ENCODE measurements around the gene PECR. TPM values are rescaled to one million over a fixed set of nuclear protein-coding genes. Genes with fewer than 3 reads are reported as not detected.

PECR gene
- total and polyA plus RNA-seq, 2 experiments from 2014 or later, result 5.4 to 8.2 TPM

DNA sequence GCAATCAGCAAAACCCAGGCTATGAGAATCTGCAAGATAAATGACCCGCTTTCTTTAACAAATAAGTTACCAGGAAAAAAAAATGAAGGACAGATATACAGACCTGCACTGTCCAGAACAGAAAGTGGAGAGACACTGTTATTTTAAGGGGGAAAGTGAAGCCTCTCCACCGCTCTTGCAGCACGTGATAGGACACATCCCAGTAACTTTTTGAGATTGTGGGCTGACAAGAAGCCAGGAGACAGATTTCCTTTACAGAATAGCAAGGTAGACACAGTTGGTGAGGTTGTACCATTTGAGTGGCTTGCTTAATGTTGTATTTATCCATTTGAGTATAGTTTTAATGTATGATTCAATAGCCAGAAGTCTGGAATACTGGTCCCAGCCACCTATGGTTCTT lies 13.1 kb upstream of the PECR start:
- H3K79me2 ChIP-seq (ENCODE audit: insufficient read depth), result no peaks in the 10 kb centered on the region
- no peaks in the 10 kb centered on the region for H3K9me2 ChIP-seq (ENCODE audit: insufficient read depth)
- H3K27me3 ChIP-seq (replicated peaks; ENCODE audit: insufficient read depth), result 0 out of 2 replicates have a peak, but pooled peaks cover 3% of the 10 kb centered on the region
- WGBS, 2 experiments (ENCODE audit: low coverage in 1 of 2, low lambda C conversion rate in 2 of 2, missing lambda C conversion rate in 2 of 2), result 67 to 77% methylated on average over 3 of the region's 3 CpGs
- H3K4me1 ChIP-seq (ENCODE audit: insufficient read depth), result peaks cover 4% of the 10 kb centered on the region
- no peak overlapping the region for H3K27ac ChIP-seq
- no peaks in the 10 kb centered on the region for H4K20me1 ChIP-seq (ENCODE audit: insufficient read depth)
- peaks cover 9% of the 10 kb centered on the region; the same call in 1 of the 2 replicates for H3F3A ChIP-seq (ENCODE audit: insufficient read depth)
- H3K4me2 ChIP-seq (ENCODE audit: unreplicated experiment), result no peak overlapping the region
- H2AFZ ChIP-seq, result no peak overlapping the region
- no peak for DNase-seq
- H3K9me3 ChIP-seq (ENCODE audit: low read depth), result no peaks in the 10 kb centered on the region
- in situ Hi-C loops (cut with MboI), result no loop called here
- no peaks in the 10 kb centered on the region for H3K36me3 ChIP-seq (ENCODE audit: low read depth)
- no peak for TF ChIP-seq EZH2 (IDR thresholded peaks at IDR 0.05; ENCODE audit: insufficient read depth, poor library complexity, severe bottlenecking)
- TF ChIP-seq EZH2phosphoT487 (IDR thresholded peaks at IDR 0.05; ENCODE audit: insufficient read depth, low read depth), result no peak
- no peak overlapping the region for H3K4me3 ChIP-seq
- no peak overlapping the region for H3K9ac ChIP-seq

DNA sequence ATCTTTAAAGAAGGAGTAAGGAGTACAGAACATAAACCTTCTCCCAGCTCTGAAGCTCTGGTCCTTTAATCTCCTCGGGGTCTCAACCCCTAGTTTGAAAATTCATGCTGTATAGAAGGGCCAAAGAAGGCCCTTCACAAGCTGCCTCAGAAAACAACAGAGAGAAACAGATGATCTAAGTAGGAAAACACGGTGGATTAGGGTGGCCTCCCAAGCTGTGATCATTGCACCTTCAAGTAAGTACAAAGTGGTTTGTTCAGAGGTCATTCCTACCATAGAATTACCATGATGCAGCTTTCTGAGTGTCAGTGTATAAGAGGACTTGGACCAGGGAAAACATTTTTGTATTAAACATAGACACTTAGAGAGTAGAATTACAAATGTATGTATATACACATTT lies 11.0 kb upstream of the PECR start:
- DNase-seq, result no peak
- peaks cover 4% of the 10 kb centered on the region for H3K4me1 ChIP-seq (ENCODE audit: insufficient read depth)
- H3K9me3 ChIP-seq (ENCODE audit: low read depth), result no peaks in the 10 kb centered on the region
- no peak overlapping the region for H3K4me3 ChIP-seq
- no peak overlapping the region for H2AFZ ChIP-seq
- no peaks in the 10 kb centered on the region for H3K9me2 ChIP-seq (ENCODE audit: insufficient read depth)
- in situ Hi-C loops (cut with MboI), result no loop called here
- peaks cover 10% of the 10 kb centered on the region; the same call in 1 of the 2 replicates for H3F3A ChIP-seq (ENCODE audit: insufficient read depth)
- H3K27me3 ChIP-seq (replicated peaks; ENCODE audit: insufficient read depth), result 0 out of 2 replicates have a peak, but pooled peaks cover 3% of the 10 kb centered on the region
- no peak overlapping the region for H3K27ac ChIP-seq
- 33 to 46% methylated on average over 2 of the region's 2 CpGs for WGBS, 2 experiments (ENCODE audit: low coverage in 1 of 2, low lambda C conversion rate in 2 of 2, missing lambda C conversion rate in 2 of 2)
- no peak for TF ChIP-seq EZH2phosphoT487 (IDR thresholded peaks at IDR 0.05; ENCODE audit: insufficient read depth, low read depth)
- no peak for TF ChIP-seq EZH2 (IDR thresholded peaks at IDR 0.05; ENCODE audit: insufficient read depth, poor library complexity, severe bottlenecking)
- no peaks in the 10 kb centered on the region for H4K20me1 ChIP-seq (ENCODE audit: insufficient read depth)
- no peaks in the 10 kb centered on the region for H3K36me3 ChIP-seq (ENCODE audit: low read depth)
- H3K79me2 ChIP-seq (ENCODE audit: insufficient read depth), result no peaks in the 10 kb centered on the region
- no peak overlapping the region for H3K4me2 ChIP-seq (ENCODE audit: unreplicated experiment)
- no peak overlapping the region for H3K9ac ChIP-seq

DNA sequence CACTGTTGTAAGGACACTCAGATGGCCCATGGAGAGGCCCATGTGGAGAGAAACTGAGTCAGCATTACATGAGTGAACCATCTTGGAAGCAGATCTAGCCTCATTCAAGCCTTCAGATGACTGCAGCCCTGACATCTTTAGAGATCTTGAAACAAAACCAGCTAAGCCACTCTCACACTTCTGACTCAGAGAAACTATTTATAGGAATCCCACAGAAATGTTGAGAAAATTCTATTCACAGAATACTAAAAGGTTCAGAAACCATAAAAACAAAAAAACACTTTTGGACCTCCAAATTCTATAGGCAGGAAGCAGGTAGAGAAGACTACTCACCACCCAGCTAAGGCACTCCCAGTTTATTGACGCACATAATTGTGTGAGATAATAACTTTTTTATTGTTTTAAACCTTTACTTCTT lies 8.8 kb upstream of the PECR start:
- WGBS, 2 experiments (ENCODE audit: low coverage in 1 of 2, low lambda C conversion rate in 2 of 2, missing lambda C conversion rate in 2 of 2), result 94 to 95% methylated on average over 1 of the region's 1 CpG
- H3K9me2 ChIP-seq (ENCODE audit: insufficient read depth), result no peaks in the 10 kb centered on the region
- DNase-seq, result peak; percentile 63
- in situ Hi-C loops (cut with MboI), result no loop called here
- no peak overlapping the region for H2AFZ ChIP-seq
- TF ChIP-seq EZH2phosphoT487 (IDR thresholded peaks at IDR 0.05; ENCODE audit: insufficient read depth, low read depth), result no peak
- no peak for TF ChIP-seq EZH2 (IDR thresholded peaks at IDR 0.05; ENCODE audit: insufficient read depth, poor library complexity, severe bottlenecking)
- no peak overlapping the region for H3K4me3 ChIP-seq
- no peak overlapping the region for H3K9ac ChIP-seq
- H3K9me3 ChIP-seq (ENCODE audit: low read depth), result no peaks in the 10 kb centered on the region
- no peaks in the 10 kb centered on the region for H3K79me2 ChIP-seq (ENCODE audit: insufficient read depth)
- peaks cover 4% of the 10 kb centered on the region for H3K4me1 ChIP-seq (ENCODE audit: insufficient read depth)
- H3F3A ChIP-seq (ENCODE audit: insufficient read depth), result peaks cover 10% of the 10 kb centered on the region; the same call in 1 of the 2 replicates
- no peaks in the 10 kb centered on the region for H3K36me3 ChIP-seq (ENCODE audit: low read depth)
- H3K4me2 ChIP-seq (ENCODE audit: unreplicated experiment), result no peak overlapping the region
- H3K27me3 ChIP-seq (replicated peaks; ENCODE audit: insufficient read depth), result 0 out of 2 replicates have a peak, but pooled peaks cover 3% of the 10 kb centered on the region
- H3K27ac ChIP-seq, result no peak overlapping the region; the same call in 1 of the 2 replicates
- no peaks in the 10 kb centered on the region for H4K20me1 ChIP-seq (ENCODE audit: insufficient read depth)

DNA sequence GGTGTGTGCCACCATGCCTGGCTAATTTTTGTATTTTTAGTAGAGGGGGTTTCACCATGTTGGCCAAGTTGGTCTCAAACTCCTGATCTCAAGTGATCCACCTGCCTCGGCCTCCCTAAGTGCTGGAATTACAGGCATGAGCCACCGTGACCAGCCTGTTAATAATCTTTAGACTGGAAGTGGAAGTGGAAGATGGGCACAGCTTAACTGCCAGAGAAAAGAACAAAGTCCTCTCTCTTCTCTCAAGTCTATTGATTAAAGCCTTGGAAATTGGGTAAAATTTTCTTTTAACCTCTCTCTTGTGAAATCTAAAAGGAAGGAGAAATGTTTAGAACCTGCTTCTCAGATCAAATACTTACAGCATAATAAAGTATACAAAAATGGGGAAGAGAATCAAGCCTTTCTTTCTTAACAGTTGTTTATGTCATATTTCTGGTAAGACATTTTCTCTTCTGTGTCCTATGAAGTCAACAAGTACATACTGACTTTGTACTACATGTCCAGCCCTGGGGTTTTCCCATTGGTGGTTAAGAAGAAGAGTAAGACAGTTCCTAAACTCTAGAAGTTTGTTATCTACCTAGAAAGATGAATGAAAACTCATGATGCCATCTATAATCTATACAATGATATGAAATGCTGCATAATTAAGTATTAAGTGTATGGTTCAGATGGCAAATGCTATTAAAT lies 4.7 kb upstream of the PECR start:
- Histone ChIP-seq H3K27me3 (replicated peaks; ENCODE audit: insufficient read depth) (no peaks in the 10 kb centered on the region), H3K4me3 (no peak overlapping the region), H3K79me2 (ENCODE audit: insufficient read depth) (no peaks in the 10 kb centered on the region), H3K4me2 (ENCODE audit: unreplicated experiment) (no peak overlapping the region), H3K4me1 (ENCODE audit: insufficient read depth) (peaks cover 4% of the 10 kb centered on the region), H3K9me2 (ENCODE audit: insufficient read depth) (no peaks in the 10 kb centered on the region), H3K27ac (no peak overlapping the region), H2AFZ (no peak overlapping the region), H3K36me3 (ENCODE audit: low read depth) (no peaks in the 10 kb centered on the region), H3K9ac (no peak overlapping the region), H3K9me3 (ENCODE audit: low read depth) (no peaks in the 10 kb centered on the region), H3F3A (ENCODE audit: insufficient read depth) (peaks cover 10% of the 10 kb centered on the region; the same call in 1 of the 2 replicates), H4K20me1 (ENCODE audit: insufficient read depth) (no peaks in the 10 kb centered on the region)
- WGBS, 2 experiments (ENCODE audit: low coverage in 1 of 2, low lambda C conversion rate in 2 of 2, missing lambda C conversion rate in 2 of 2), result 62 to 70% methylated on average over 2 of the region's 2 CpGs
- in situ Hi-C loops (cut with MboI), result no loop called here
- DNase-seq, result no peak
- TF ChIP-seq EZH2phosphoT487 (IDR thresholded peaks at IDR 0.05; ENCODE audit: insufficient read depth, low read depth) (no peak), EZH2 (IDR thresholded peaks at IDR 0.05; ENCODE audit: insufficient read depth, poor library complexity, severe bottlenecking) (no peak)
